ENCODE measurements around the gene TOP2B. TPM values are rescaled to one million over a fixed set of nuclear protein-coding genes. Genes with fewer than 3 reads are reported as not detected.

TOP2B gene
- total RNA-seq, 4 donors from 2014 or later, result 56.1 to 274 (median 120) TPM

GRCh38 chr3:25575001-25575400, 89.7 kb downstream of the TOP2B start:
- no peak for DNase-seq
- no peak overlapping the region for H3K4me3 ChIP-seq
- H3K9me3 ChIP-seq, result no peaks in the 10 kb centered on the region
- no peaks in the 10 kb centered on the region for H3K4me1 ChIP-seq
- TF ChIP-seq CTCF (IDR thresholded peaks at IDR 0.05) (no peak), POLR2A (IDR thresholded peaks at IDR 0.05) (no peak)
- no peak overlapping the region for H3K27ac ChIP-seq
- intact Hi-C loops (cut with DNase I; ENCODE audit: low total_unique reads), result no loop called here
- no peaks in the 10 kb centered on the region for H3K36me3 ChIP-seq
- H3K27me3 ChIP-seq, result no peaks in the 10 kb centered on the region

GRCh38 chr3:25574172-25574765, 90.4 kb downstream of the TOP2B start:
- intact Hi-C loops (cut with DNase I; ENCODE audit: low total_unique reads), result no loop called here
- no peak overlapping the region for H3K27ac ChIP-seq
- H3K4me1 ChIP-seq, result no peaks in the 10 kb centered on the region
- no peak for DNase-seq
- no peaks in the 10 kb centered on the region for H3K27me3 ChIP-seq
- TF ChIP-seq POLR2A (IDR thresholded peaks at IDR 0.05), result no peak
- TF ChIP-seq CTCF (IDR thresholded peaks at IDR 0.05), result no peak
- H3K4me3 ChIP-seq, result no peak overlapping the region
- no peaks in the 10 kb centered on the region for H3K9me3 ChIP-seq
- no peaks in the 10 kb centered on the region for H3K36me3 ChIP-seq

- H3K27me3 ChIP-seq, result no peaks in the 10 kb centered on the region
- H3K27ac ChIP-seq, result peak overlapping the region; percentile 65 to 68
- intact Hi-C loops (cut with DNase I; ENCODE audit: low total_unique reads), result no loop called here
- no peak overlapping the region for H3K4me3 ChIP-seq
- H3K36me3 ChIP-seq, result no peaks in the 10 kb centered on the region
- TF ChIP-seq POLR2A (IDR thresholded peaks at IDR 0.05) (no peak), CTCF (IDR thresholded peaks at IDR 0.05) (no peak)
- H3K4me1 ChIP-seq, result no peaks in the 10 kb centered on the region
- no peak for DNase-seq
- H3K9me3 ChIP-seq, result no peaks in the 10 kb centered on the region
These were observed 91.1 kb downstream of the TOP2B start for GRCh38 chr3:25573386-25574171.

GRCh38 chr3:25572919-25573385, 91.8 kb downstream of the TOP2B start:
- Histone ChIP-seq H3K27me3 (no peaks in the 10 kb centered on the region), H3K4me3 (no peak overlapping the region), H3K27ac (peak overlapping the region; percentile 65 to 68), H3K4me1 (no peaks in the 10 kb centered on the region), H3K9me3 (no peaks in the 10 kb centered on the region), H3K36me3 (no peaks in the 10 kb centered on the region)
- DNase-seq, result peak in 1 of 2 donors; percentile 34
- intact Hi-C loops (cut with DNase I; ENCODE audit: low total_unique reads), result no loop called here
- TF ChIP-seq POLR2A (IDR thresholded peaks at IDR 0.05), result no peak
- TF ChIP-seq CTCF (IDR thresholded peaks at IDR 0.05), result no peak

GRCh38 chr3:25572336-25572735, 92.4 kb downstream of the TOP2B start:
- Histone ChIP-seq H3K27ac (no peak overlapping the region), H3K36me3 (no peaks in the 10 kb centered on the region), H3K9me3 (no peaks in the 10 kb centered on the region), H3K4me3 (no peak overlapping the region), H3K27me3 (no peaks in the 10 kb centered on the region), H3K4me1 (no peaks in the 10 kb centered on the region)
- no peak for TF ChIP-seq CTCF (IDR thresholded peaks at IDR 0.05)
- no peak for TF ChIP-seq POLR2A (IDR thresholded peaks at IDR 0.05)
- intact Hi-C loops (cut with DNase I; ENCODE audit: low total_unique reads), result no loop called here
- no peak for DNase-seq

Data from uterus (tissue), 4 donors.